ENCODE results near the gene AP3M1. TPM values are rescaled to one million over a fixed set of nuclear protein-coding genes. Genes with fewer than 3 reads are reported as not detected.

Gene AP3M1
- total RNA-seq, 1 experiment from 2014 or later: 52.6 TPM

DNA sequence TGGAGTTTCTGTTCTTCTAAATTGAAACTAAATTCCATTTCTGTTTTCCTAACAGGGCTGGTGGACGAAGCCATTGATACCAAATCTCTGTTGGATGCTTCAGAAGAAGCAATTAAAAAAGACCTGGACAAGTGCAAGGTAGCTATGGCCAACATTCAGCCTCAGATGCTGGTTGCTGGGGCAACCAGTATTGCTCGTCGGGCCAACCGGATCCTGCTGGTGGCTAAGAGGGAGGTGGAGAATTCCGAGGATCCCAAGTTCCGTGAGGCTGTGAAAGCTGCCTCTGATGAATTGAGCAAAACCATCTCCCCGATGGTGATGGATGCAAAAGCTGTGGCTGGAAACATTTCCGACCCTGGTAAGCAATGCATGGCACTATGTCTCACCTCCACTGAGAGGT lies 45.6 kb downstream of the AP3M1 start:
- CTCF ChIA-PET: no interaction called here
- Mint-ChIP-seq H3K9me3 (ENCODE audit: low read depth, unreplicated experiment) (no peaks in the 10 kb centered on the region), H3K4me3 (ENCODE audit: low read depth, unreplicated experiment) (no peak overlapping the region), H3K27me3 (ENCODE audit: unreplicated experiment) (no peaks in the 10 kb centered on the region), H3K27ac (ENCODE audit: unreplicated experiment) (no peak overlapping the region), H3K36me3 (ENCODE audit: insufficient read depth, unreplicated experiment) (peaks cover 96% of the 10 kb centered on the region), H3K4me1 (ENCODE audit: low read depth, unreplicated experiment) (no peaks in the 10 kb centered on the region)
- DNase-seq: no peak
- no TSS peak for BruUV-seq (replicated peaks)
- TF ChIP-seq, protein P1, sequence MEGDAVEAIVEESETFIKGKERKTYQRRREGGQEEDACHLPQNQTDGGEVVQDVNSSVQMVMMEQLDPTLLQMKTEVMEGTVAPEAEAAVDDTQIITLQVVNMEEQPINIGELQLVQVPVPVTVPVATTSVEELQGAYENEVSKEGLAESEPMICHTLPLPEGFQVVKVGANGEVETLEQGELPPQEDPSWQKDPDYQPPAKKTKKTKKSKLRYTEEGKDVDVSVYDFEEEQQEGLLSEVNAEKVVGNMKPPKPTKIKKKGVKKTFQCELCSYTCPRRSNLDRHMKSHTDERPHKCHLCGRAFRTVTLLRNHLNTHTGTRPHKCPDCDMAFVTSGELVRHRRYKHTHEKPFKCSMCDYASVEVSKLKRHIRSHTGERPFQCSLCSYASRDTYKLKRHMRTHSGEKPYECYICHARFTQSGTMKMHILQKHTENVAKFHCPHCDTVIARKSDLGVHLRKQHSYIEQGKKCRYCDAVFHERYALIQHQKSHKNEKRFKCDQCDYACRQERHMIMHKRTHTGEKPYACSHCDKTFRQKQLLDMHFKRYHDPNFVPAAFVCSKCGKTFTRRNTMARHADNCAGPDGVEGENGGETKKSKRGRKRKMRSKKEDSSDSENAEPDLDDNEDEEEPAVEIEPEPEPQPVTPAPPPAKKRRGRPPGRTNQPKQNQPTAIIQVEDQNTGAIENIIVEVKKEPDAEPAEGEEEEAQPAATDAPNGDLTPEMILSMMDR (IDR thresholded peaks at IDR 0.05; ENCODE audit: unreplicated experiment): no peak
- intact Hi-C loops (cut with micrococcal nuclease; ENCODE audit: unreplicated experiment): no loop called here

DNA sequence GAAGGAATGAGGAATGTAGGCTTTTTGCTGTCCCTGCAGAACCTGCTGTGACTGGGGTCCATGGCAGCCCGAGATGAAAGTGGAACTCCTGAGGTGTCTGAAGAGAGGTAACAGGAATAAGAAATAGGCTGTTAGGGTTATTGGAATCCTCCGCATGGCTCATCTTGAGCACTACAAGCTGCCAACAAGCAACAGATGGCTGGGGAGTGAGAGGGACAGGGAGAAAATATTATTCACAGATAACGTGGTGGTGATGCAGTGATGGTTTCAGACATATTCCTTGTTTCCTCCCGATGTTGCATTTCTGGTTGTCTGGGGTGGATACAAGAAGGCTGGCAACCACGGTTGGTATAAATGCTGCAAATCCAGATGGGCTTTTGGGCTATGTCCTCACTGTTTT lies 46.1 kb downstream of the AP3M1 start:
- Mint-ChIP-seq H3K36me3 (ENCODE audit: insufficient read depth, unreplicated experiment) (peaks cover 96% of the 10 kb centered on the region), H3K4me3 (ENCODE audit: low read depth, unreplicated experiment) (no peak overlapping the region), H3K27ac (ENCODE audit: unreplicated experiment) (peak overlapping the region; percentile 7), H3K9me3 (ENCODE audit: low read depth, unreplicated experiment) (no peaks in the 10 kb centered on the region), H3K27me3 (ENCODE audit: unreplicated experiment) (no peaks in the 10 kb centered on the region), H3K4me1 (ENCODE audit: low read depth, unreplicated experiment) (no peaks in the 10 kb centered on the region)
- no TSS peak for BruUV-seq (replicated peaks)
- no peak for DNase-seq
- TF ChIP-seq, protein P1 (IDR thresholded peaks at IDR 0.05; ENCODE audit: unreplicated experiment): no peak
- intact Hi-C loops (cut with micrococcal nuclease; ENCODE audit: unreplicated experiment): no loop called here
- CTCF ChIA-PET: no interaction called here

DNA sequence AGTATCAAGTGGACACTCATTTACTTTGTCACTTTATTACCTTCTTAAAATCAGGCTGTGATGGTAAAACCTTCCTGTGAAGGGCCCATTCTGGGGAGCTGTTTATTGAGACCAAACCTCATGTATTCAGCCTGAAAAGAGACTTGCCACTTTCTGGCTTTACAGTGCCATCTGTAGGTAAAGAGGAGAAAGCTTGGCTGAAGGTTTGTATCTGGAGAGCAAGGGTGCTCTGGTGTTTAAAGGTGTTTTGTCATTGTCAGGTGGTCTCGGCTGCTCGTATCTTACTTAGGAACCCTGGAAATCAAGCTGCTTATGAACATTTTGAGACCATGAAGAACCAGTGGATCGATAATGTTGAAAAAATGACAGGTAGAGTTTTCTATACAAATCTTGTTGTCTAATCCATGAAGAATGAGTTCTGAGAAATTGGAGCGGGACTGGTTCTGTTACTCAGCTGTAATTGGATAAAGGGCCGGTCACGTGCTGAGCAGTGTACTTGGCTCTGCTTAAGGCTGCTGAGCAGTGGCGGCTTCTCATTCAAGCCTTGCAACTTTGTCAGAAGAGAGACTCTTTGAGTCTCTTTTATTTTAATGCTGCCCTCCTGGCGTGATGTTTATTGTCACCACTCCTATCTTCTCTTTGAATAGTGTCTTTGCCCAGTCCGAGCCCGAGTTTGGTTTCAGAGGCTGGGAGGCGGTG lies 46.9 kb downstream of the AP3M1 start:
- BruUV-seq (replicated peaks): no TSS peak
- TF ChIP-seq, protein P1 (IDR thresholded peaks at IDR 0.05; ENCODE audit: unreplicated experiment): no peak
- Mint-ChIP-seq H3K9me3 (ENCODE audit: low read depth, unreplicated experiment) (no peaks in the 10 kb centered on the region), H3K27ac (ENCODE audit: unreplicated experiment) (peak overlapping the region; percentile 7), H3K27me3 (ENCODE audit: unreplicated experiment) (no peaks in the 10 kb centered on the region), H3K36me3 (ENCODE audit: insufficient read depth, unreplicated experiment) (peaks cover 96% of the 10 kb centered on the region), H3K4me1 (ENCODE audit: low read depth, unreplicated experiment) (no peaks in the 10 kb centered on the region), H3K4me3 (ENCODE audit: low read depth, unreplicated experiment) (no peak overlapping the region)
- intact Hi-C loops (cut with micrococcal nuclease; ENCODE audit: unreplicated experiment): no loop called here
- CTCF ChIA-PET: interaction anchor here (1.0 to 1.5 kb wide), 6 partner anchors 31 to 224 kb away, joined by 3 to 8 read pairs (median 6); no protein-coding TSS in a partner anchor
- peak; percentile 21 for DNase-seq

DNA sequence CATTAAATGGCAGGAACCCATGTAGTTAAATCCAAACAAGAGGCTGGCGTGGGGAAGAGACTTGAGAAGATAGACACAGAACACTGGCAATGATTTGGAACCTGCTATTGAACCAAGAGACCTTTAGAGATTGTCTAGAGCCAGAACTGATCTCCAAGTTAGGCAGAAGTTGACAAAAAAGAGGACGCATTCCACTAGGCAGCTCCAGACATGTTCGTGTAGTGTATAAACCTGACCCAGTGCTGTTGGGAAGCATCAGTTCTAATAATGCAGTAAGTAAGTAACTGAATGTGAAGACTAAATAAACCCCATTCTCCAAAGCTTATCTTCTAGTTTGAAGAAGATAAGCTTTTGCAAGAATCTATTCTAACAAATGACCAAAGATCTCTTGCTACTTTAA lies 50.8 kb downstream of the AP3M1 start:
- no peak for DNase-seq
- no peaks in the 10 kb centered on the region for H3K4me1 Mint-ChIP-seq (ENCODE audit: low read depth, unreplicated experiment)
- peaks cover 96% of the 10 kb centered on the region for H3K36me3 Mint-ChIP-seq (ENCODE audit: insufficient read depth, unreplicated experiment)
- no peak overlapping the region for H3K27ac Mint-ChIP-seq (ENCODE audit: unreplicated experiment)
- H3K4me3 Mint-ChIP-seq (ENCODE audit: low read depth, unreplicated experiment): no peak overlapping the region
- intact Hi-C loops (cut with micrococcal nuclease; ENCODE audit: unreplicated experiment): no loop called here
- CTCF ChIA-PET: interaction anchor here (0.6 kb wide), 1 partner anchor 33 kb away, joined by 3 read pairs; no protein-coding TSS in a partner anchor
- H3K27me3 Mint-ChIP-seq (ENCODE audit: unreplicated experiment): no peaks in the 10 kb centered on the region
- BruUV-seq (replicated peaks): no TSS peak
- TF ChIP-seq, protein P1 (IDR thresholded peaks at IDR 0.05; ENCODE audit: unreplicated experiment): no peak
- H3K9me3 Mint-ChIP-seq (ENCODE audit: low read depth, unreplicated experiment): no peaks in the 10 kb centered on the region

All from Calu3 (cell line).